GM12878 (cell line): Measurements from ENCODE around the gene CCIN. TPM values are rescaled to one million over a fixed set of nuclear protein-coding genes. Genes with fewer than 3 reads are reported as not detected.

Experiments used
- ATAC-seq: fragments of 200-7000 bp; cut with Tn5 transposase; 3 replicates; pipeline ENCODE4 v1.9.1; 2020; ENCODE audit warnings: mild to moderate bottlenecking, moderate library complexity
- BruUV-seq: library from RNA; stranded (reverse); fragments of 400-500 nt; replicated peaks from 2 replicates; lab custom pipeline; 2021; lab: Mats Ljungman, UMichigan
- CTCF ChIA-PET: fragments of 300-600 bp; sonication (Branson Sonifier 250); formaldehyde crosslinking; extraction: SDS; loops from one replicate; lab custom pipeline; 2021; ENCODE audit warnings: inconsistent platforms; lab: Yijun Ruan, JAX
- POLR2A ChIA-PET: fragments of 350-600 bp; formaldehyde crosslinking; extraction: SDS; loops from one replicate; lab custom pipeline; 2021; ENCODE audit warnings: inconsistent platforms; lab: Charles Lee
- RAD21 ChIA-PET: fragments of 300-600 bp; sonication (Branson Sonifier 250); formaldehyde crosslinking; loops from one replicate; lab custom pipeline; 2023; ENCODE audit warnings: antibody characterized with exemption; ENCODE audit not compliant: unreplicated experiment; lab: Charles Lee
- SMC1A ChIA-PET: fragments of 300-600 bp; sonication (Branson Sonifier 250); formaldehyde crosslinking; loops from one replicate; lab custom pipeline; 2023; ENCODE audit not compliant: unreplicated experiment, uncharacterized antibody; lab: Charles Lee
- DNase-seq: peaks from one replicate; pipeline ENCODE4 v3.0.0-alpha.2; 2011; ENCODE audit warnings: low read depth, low spot score
- FAIRE-seq: peaks from 3 replicates; lab custom pipeline; 2011; peaks lifted over from hg19 to GRCh38; lab: Jason Lieb, UNC
- H2AFZ ChIP-seq: 2 replicates; pipeline ENCODE4 v1.6.0; 2011; ENCODE audit warnings: low read depth, low read length, control low read depth; ENCODE audit not compliant: control insufficient read depth
- H3K27ac ChIP-seq: 2 replicates; pipeline ENCODE4 v1.5.1; 2011; ENCODE audit warnings: control low read depth; ENCODE audit not compliant: control insufficient read depth, insufficient read depth
- H3K27me3 ChIP-seq, 2 experiments: replicated peaks in 1 of 2; 2 replicates each; pipeline versions ENCODE4 v1.6.0 to v1.6.1; 2011; ENCODE audit warnings: low read length in 1 of 2; ENCODE audit not compliant: control insufficient read depth in 2 of 2, insufficient read depth in 2 of 2
- H3K36me3 ChIP-seq, 2 experiments: 2 replicates each; pipeline ENCODE4 v1.5.1; 2011; ENCODE audit warnings: low read length in 1 of 2; ENCODE audit not compliant: control insufficient read depth in 2 of 2, insufficient read depth in 2 of 2
- H3K4me1 ChIP-seq: 2 replicates; pipeline ENCODE4 v1.6.1; 2011; ENCODE audit warnings: mild to moderate bottlenecking, low read length, moderate library complexity, mixed read lengths; ENCODE audit not compliant: control insufficient read depth, insufficient read depth
- H3K4me2 ChIP-seq: 2 replicates; pipeline ENCODE4 v1.6.0; 2011; ENCODE audit warnings: control low read depth; ENCODE audit not compliant: control insufficient read depth, insufficient read depth
- H3K4me3 ChIP-seq: fragments of 200-600 bp; sonication (generic); 2 replicates; pipeline ENCODE4 v1.5.1; 2016
- H3K79me2 ChIP-seq: 2 replicates; pipeline ENCODE4 v1.6.0; 2011; ENCODE audit warnings: low read length; ENCODE audit not compliant: control insufficient read depth, insufficient read depth
- H3K9ac ChIP-seq: 2 replicates; pipeline ENCODE4 v1.8.0; 2011; ENCODE audit warnings: low read length, control low read depth, mixed read lengths; ENCODE audit not compliant: control insufficient read depth, insufficient read depth
- H3K9me3 ChIP-seq: replicated peaks from 3 replicates; pipeline ENCODE4 v1.5.1; 2011; ENCODE audit warnings: mild to moderate bottlenecking, low read length; ENCODE audit not compliant: control insufficient read depth, insufficient read depth
- H4K20me1 ChIP-seq: 2 replicates; pipeline ENCODE4 v1.6.0; 2011; ENCODE audit not compliant: control insufficient read depth, insufficient read depth
- BRCA1 ChIP-seq: IDR thresholded peaks from 2 replicates; pipeline ENCODE4 v1.6.1; 2011; ENCODE audit warnings: low read depth, low read length, improper control_type of control experiment
- CBFB ChIP-seq: IDR thresholded peaks from 2 replicates; pipeline ENCODE4 v1.6.1; 2016; ENCODE audit warnings: antibody characterized with exemption, low read depth
- CREB1 ChIP-seq: IDR thresholded peaks from 2 replicates; pipeline ENCODE4 v1.6.1; 2012; ENCODE audit warnings: low read depth, mild to moderate bottlenecking, inconsistent platforms
- EED ChIP-seq: sonication (generic); IDR thresholded peaks from 2 replicates; pipeline ENCODE4 v1.6.1; 2016; ENCODE audit warnings: antibody characterized with exemption, low read depth
- HCFC1 ChIP-seq: fragments of 150-350 bp; IDR thresholded peaks from 2 replicates; pipeline ENCODE4 v1.6.1; 2014; ENCODE audit warnings: low read length
- NBN ChIP-seq: fragments of 450-650 bp; IDR thresholded peaks from 2 replicates; pipeline ENCODE4 v1.6.1; 2016
- RUNX3 ChIP-seq: IDR thresholded peaks from 2 replicates; pipeline ENCODE4 v1.6.1; 2012; ENCODE audit warnings: low read length, inconsistent platforms
- SMAD5 ChIP-seq: IDR thresholded peaks from 2 replicates; pipeline ENCODE4 v1.6.1; 2016; ENCODE audit warnings: antibody characterized with exemption, low read depth
- YY1 ChIP-seq: IDR thresholded peaks from 2 replicates; pipeline ENCODE4 v1.6.1; 2011; ENCODE audit warnings: low read depth, mild to moderate bottlenecking, low read length
- WGBS: methylation state at CpG from one replicate; pipeline ENCODE4 v1.1.6; 2016; ENCODE audit warnings: low lambda C conversion rate; ENCODE audit not compliant: insufficient replicate concordance, insufficient coverage; ENCODE audit errors: missing lambda C conversion rate; 5-methylcytosine and 5-hydroxymethylcytosine counted together
- in situ Hi-C: fragments of 300-500 bp; cut with MboI; formaldehyde crosslinking; loops from 9 replicates; pipeline ENCODE4 v1.14.3; 2018; ENCODE audit warnings: mixed read lengths
- intact Hi-C: fragments of 100-400 bp; cut with micrococcal nuclease; formaldehyde crosslinking; loops from one replicate; pipeline ENCODE4 v1.14.2; 2022; ENCODE audit not compliant: unreplicated experiment
- polyA plus RNA-seq, 11 experiments: library from polyadenylated mRNA; depleted of rRNA in 4 of 11; unstranded in 6 of 11; stranded (reverse) in 5 of 11; fragments of >200 nt; fragmentation: Nextera tagmentation in 4 of 11; fragmentation: Illumina TruSeq in 1 of 11; extraction: Ambion mirVana in 4 of 11; extraction: Trizol in 1 of 11; gene quantifications; 1 replicate in 1 of 11; 2 replicates in 10 of 11; pipeline versions ENCODE4 v1.2.1 to v1.2.3, GENCODE V29; 2011 to 2016; ENCODE audit warnings: inconsistent platforms in 2 of 11, missing spikeins in 2 of 11, low read depth in 1 of 11
- total RNA-seq, 4 experiments: library from RNA; depleted of rRNA in 3 of 4; stranded (reverse); fragments of >200 nt in 3 of 4; fragmentation: Illumina TruSeq in 1 of 4; extraction: Trizol in 1 of 4; gene quantifications; 2 replicates each; pipeline versions ENCODE4 v1.2.1 to v1.2.3, GENCODE V29; 2013 to 2021
- TF ChIP-seq, protein P1 (sequence below): IDR thresholded peaks from 2 replicates; pipeline ENCODE4 v1.6.1; 2012; ENCODE audit warnings: low read length, inconsistent platforms
- TF ChIP-seq, protein P2 (sequence below): fragments of 450-650 bp; IDR thresholded peaks from 2 replicates; pipeline ENCODE4 v1.6.1; 2016; ENCODE audit warnings: mild to moderate bottlenecking

The CCIN gene
- total and polyA plus RNA-seq, 10 of the 15 experiments (the other 5 are each of a cell fraction or from before 2014, with no cell fraction given), result not detected

DNA sequence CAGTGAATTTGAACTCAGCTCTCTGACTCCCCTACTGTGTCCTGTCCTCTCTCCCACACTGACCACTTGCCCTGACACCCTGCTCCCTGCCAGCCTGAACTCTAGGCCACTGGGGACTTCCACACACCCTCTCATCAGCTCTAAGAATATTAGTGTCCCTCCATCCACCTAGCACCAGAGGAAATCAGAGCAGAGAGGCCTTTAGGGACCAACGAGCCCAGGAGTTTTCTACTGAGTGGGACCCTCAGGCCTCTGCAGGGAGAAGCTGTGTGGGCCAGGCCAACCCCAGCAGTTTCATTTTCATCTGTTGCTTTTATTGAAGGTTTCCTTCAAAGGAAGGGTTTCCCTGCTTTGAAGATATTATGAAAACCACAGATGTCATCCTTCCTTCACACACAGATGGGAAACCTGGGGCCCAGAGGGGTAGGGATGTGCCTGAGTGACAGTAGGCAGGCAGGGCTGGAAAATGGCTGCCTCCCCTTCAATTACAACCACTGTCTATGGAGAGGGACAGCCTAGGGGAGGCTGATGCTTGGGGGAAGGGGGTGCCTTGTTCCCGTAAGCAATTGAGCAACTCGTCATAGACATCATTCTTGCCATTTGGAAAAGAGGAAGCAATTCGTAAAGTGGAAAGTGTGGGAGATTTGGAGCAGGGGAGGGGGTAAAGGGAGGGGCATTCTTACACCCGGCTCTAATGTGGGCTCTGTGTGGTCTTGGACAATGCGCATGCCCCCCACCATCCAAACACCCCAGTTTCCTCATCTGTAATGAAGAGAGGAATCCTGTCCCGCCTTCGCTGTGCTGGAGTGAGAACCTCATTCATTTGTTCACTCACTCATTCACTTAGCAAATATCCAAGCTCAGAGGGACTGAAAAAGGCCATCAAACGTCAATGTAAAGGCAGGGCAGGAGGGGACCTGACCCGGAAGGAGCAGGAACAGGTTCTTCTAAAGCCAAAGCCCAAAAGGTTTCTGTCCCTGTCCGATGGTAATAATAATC lies 28.8 kb upstream of the CCIN start:
- ChIA-PET CTCF (interaction anchor here (2.3 kb wide), 1 partner anchor 24 kb away, joined by 7 read pairs; no protein-coding TSS in a partner anchor), RAD21 (interaction anchor here (1.1 kb wide), 1 partner anchor 26 kb away, joined by 3 read pairs; no protein-coding TSS in a partner anchor), SMC1A (no interaction called here), POLR2A (no interaction called here)
- peaks cover 7 to 12% of the 10 kb centered on the region in 2 experiments; a peak in 3 of 4 replicates for H3K27me3 ChIP-seq
- H2AFZ ChIP-seq, result no peak overlapping the region
- H3K27ac ChIP-seq, result no peak overlapping the region
- in situ Hi-C loops, result no loop called here
- peak; percentile 13 for FAIRE-seq
- 58% methylated on average over 11 of the region's 11 CpGs for WGBS
- no peaks in the 10 kb centered on the region for H4K20me1 ChIP-seq
- H3K4me3 ChIP-seq, result no peak overlapping the region
- DNase-seq, result no peak
- no peak for ATAC-seq
- no TSS peak for BruUV-seq
- H3K9me3 ChIP-seq, result no peaks in the 10 kb centered on the region; the same call in 2 of the 3 replicates
- no peak overlapping the region for H3K9ac ChIP-seq
- peaks cover 50% of the 10 kb centered on the region for H3K4me1 ChIP-seq
- intact Hi-C loops, result no loop called here
- TF ChIP-seq CBFB (0 out of 2 replicates have a peak, but pooled peaks have one; percentile 17), SMAD5 (no peak), CREB1 (0 out of 2 replicates have a peak, but pooled peaks have one; percentile 23), HCFC1 (no peak), YY1 (peak; percentile 66), EED (peak; percentile 73), NBN (no peak), RUNX3 (peak; percentile 85), BRCA1 (no peak)
- TF ChIP-seq, protein P1, sequence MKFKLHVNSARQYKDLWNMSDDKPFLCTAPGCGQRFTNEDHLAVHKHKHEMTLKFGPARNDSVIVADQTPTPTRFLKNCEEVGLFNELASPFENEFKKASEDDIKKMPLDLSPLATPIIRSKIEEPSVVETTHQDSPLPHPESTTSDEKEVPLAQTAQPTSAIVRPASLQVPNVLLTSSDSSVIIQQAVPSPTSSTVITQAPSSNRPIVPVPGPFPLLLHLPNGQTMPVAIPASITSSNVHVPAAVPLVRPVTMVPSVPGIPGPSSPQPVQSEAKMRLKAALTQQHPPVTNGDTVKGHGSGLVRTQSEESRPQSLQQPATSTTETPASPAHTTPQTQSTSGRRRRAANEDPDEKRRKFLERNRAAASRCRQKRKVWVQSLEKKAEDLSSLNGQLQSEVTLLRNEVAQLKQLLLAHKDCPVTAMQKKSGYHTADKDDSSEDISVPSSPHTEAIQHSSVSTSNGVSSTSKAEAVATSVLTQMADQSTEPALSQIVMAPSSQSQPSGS, result no peak
- TF ChIP-seq, protein P2, sequence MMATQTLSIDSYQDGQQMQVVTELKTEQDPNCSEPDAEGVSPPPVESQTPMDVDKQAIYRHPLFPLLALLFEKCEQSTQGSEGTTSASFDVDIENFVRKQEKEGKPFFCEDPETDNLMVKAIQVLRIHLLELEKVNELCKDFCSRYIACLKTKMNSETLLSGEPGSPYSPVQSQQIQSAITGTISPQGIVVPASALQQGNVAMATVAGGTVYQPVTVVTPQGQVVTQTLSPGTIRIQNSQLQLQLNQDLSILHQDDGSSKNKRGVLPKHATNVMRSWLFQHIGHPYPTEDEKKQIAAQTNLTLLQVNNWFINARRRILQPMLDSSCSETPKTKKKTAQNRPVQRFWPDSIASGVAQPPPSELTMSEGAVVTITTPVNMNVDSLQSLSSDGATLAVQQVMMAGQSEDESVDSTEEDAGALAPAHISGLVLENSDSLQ, result peak; percentile 55
- peak overlapping the region; percentile 34; the same call in 1 of the 2 replicates for H3K4me2 ChIP-seq
- H3K79me2 ChIP-seq, result no peaks in the 10 kb centered on the region
- H3K36me3 ChIP-seq, result no peaks in the 10 kb centered on the region
